Central memory CD4-positive, alpha-beta T cell (primary cell): ENCODE measurements around the gene SNRPE.

Source experiments
- DNase-seq: peaks from one replicate; pipeline ENCODE4 v3.0.0; 2022

The SNRPE gene

GRCh38 chr1:203888807-203889251 is 27.4 kb downstream of the SNRPE start:
- no peak for DNase-seq

DNA sequence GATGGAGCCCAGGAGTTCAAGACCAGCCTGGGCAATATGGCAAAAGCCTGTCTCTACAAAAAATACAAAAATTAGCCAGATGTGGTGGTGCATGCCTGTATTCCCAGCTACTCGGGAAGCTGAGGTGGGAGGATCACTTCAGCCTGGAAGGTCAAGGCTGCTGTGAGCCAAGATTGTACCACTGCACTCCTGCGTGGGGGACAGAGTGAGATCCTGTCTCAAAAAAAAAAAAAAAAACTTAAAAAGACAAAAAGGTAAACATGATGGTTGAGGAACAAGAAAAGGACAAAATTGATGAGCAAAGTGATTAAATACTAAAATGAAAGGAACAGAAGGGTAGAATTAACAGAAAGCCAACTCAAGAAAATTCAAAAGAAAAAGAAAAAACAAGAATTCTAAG is 30.6 kb downstream of the SNRPE start:
- no peak for DNase-seq

- no peak for DNase-seq
These were observed 37.3 kb downstream of the SNRPE start for GRCh38 chr1:203898458-203899352.

GRCh38 chr1:203899353-203899716 is 37.9 kb downstream of the SNRPE start:
- DNase-seq: no peak

DNA sequence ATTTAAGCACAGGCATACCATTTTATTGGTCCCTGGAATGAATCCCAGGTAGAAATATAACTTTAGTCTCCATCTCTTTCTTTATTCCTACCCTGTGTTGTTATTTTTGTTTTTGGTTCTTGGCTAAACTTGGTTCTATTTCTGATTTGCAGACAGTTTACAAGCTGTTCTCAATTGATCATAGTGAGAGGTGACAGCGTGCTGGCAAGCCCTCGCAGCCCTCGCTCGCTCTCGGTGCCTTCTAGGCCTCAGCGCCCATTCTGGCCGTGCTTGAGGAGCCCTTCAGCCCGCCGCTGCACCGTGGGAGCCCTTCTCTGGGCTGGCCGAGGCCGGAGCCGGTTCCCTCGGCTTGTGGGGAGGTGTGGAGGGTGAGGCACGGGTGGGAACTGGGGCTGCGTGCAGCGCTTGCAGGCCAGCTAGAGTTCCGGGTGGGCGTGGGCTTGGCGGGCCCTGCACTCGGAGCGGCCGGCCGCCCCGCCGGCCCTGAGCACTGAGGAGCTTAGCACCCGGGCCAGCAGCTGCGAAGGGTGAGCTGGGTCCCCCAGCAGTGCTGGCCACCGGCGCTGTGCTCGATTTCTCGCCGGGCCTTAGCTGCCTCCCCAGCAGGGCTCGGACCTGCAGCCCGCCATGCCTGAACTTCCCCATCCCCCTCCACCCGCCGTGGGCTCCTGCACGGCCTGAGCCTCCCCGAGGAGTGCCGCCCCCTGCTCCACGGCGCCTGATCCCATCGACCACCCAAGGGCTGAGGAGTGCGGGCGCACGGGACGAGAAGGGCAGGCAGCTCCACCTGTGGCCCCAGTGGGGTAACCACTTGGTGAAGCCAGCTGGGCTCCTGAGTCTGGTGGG is 38.7 kb downstream of the SNRPE start:
- DNase-seq: no peak

- DNase-seq: no peak
These were observed 40.2 kb downstream of the SNRPE start for GRCh38 chr1:203901581-203901980.

DNA sequence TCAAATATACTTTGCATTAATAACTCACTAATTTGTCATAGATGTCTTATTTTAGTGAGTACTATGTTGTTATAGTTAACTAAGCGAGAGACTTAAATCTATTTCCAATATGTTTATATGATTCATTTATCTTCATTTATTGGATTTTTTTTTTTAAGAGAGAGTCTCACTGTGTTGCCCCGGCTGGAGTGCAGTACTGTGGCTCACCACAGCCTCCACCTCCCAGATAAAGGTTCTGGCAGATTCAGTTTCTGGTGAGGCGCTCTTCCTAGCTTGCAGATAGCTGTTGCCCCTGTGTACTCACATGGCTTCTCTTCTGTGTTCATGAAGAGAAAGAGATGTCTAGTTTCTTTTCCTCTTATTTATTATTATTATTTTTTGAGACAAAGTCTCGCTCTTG is 43.9 kb downstream of the SNRPE start:
- DNase-seq: no peak

DNA sequence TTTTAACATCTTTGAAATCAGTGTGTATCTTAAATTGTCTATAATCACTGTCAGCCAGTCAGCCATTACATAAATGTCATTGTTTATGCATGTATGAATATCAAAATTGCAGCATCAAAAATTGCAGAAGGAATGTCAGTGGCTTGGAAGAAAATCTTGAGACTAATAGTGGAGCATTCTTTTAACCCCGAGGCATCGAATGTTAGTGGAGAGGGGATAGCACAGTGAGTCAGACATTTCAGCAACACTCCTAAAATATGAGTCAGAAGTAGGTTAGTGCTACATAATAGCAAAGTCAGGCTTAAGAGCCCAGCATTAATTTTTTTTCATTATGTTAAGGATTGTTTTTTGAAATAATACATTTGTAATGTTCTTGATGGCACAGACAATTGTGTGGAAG is 45.5 kb downstream of the SNRPE start:
- DNase-seq: no peak

- DNase-seq: no peak
These were observed 46.5 kb downstream of the SNRPE start for GRCh38 chr1:203907901-203908300.

DNA sequence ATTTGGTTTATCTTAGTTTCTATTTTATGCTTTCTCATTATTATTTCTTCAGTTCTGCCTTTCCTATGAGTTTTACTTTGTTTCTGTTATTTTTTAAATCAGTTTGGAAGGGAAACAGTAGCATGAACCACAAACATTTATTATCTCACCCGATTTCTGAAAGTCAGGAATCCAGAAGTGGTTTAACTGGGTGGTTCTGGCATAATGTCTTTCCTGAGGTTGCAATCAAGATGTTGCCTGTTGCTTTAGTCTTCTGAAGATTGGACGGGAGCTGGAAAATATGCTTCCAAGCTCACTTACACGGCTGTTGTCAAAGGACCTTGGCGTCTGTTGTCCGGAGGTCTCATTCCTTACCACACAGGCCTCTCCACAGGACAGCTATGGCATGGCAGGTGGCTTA is 50.4 kb downstream of the SNRPE start:
- no peak for DNase-seq

DNA sequence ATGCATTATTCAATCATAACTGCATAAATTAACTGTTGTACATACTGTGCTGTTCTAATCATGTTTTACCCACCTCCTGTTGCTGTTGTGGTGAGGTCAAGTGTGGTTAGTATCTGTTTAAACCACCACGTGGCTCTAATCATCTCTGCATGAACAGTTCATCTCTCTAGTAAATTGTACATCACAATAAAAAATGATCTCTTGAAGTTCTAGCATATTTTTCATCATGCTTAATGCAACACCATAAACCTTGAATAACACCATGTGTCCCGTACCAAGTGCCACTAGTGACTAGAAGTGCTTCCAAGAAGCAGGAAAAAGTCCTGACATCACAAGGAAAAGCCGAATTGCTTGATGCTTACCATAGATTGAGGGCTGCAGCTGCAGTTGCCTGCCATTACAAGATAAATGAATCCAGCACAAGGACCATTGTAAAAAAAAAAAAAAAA is 51.7 kb downstream of the SNRPE start:
- no peak for DNase-seq

DNA sequence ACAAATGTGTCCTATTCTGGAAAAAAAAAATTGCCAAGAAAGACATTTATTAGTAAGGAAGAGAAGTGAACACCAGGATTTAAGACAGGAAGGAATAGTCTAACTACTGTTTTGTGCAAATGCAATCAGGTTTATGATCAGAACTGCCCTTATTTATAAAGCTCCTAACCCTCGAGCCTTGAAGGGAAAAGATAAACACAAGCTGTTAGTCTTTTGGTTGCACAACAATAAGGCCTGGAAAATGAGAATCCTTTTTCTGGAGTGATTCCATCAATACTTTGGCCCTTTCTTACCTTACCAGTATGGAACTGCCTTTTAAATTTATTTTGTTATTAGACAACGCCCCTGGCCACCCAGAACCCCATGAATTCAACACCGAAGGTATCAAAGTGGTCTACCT is 52.9 kb downstream of the SNRPE start:
- DNase-seq: no peak

DNA sequence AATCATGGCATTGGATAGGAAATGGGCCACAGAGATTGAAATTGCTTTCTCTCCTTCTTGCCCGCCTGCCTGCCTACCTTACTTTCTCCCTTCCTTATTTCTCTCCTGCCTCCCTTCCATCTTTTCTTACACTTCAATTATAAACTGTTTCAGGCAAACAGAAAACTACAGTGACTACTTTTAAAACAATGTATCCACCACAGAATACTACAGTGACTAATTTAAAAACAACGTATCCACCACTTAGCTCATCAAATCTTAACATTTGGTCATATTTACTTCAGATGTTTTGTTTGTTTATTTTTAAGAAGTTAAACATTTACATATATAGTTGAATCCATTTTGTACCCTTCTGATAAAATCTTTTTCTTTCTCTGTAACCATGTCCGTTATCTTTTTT is 54.4 kb downstream of the SNRPE start:
- DNase-seq: no peak

DNA sequence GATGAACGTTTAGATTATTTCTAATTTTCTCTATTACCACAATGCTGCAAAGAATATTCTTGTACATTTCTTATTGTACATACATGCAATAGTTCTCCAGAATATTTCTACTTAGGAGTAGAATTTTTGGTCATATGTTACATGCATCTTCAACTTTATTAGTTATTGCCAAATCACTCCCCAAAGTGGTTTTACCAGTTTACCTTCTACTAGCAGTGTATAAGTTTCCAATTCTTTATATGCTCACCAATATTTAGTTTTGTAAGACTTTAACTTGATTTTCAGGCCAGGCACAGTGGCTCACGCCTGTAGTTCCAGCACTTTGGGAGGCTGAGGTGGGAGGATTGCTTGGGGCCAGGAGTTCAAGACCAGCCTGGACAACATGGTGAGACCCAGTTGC is 55.4 kb downstream of the SNRPE start:
- DNase-seq: no peak
